NB4 (cell line): ENCODE results near the gene KDM6A.

Experiments used
- DNase-seq: peaks from one replicate; pipeline ENCODE4 v3.0.0; 2010; ENCODE audit warnings: low read depth
- H3K4me3 ChIP-seq: one replicate; pipeline ENCODE4 v1.5.1; 2011; ENCODE audit warnings: mild to moderate bottlenecking, low read depth, low read length, moderate library complexity
- CTCF ChIP-seq: IDR thresholded peaks from one replicate; pipeline ENCODE4 v1.5.1; 2012; ENCODE audit warnings: low read depth, low read length
- MAX ChIP-seq: IDR thresholded peaks from 2 replicates; pipeline ENCODE4 v1.6.1; 2011; ENCODE audit warnings: low read depth, low read length
- MYC ChIP-seq: IDR thresholded peaks from 2 replicates; pipeline ENCODE4 v1.6.1; 2011; ENCODE audit warnings: low read depth, low read length
- POLR2A ChIP-seq: IDR thresholded peaks from 2 replicates; pipeline ENCODE4 v1.6.1; 2011; ENCODE audit warnings: mild to moderate bottlenecking; ENCODE audit not compliant: insufficient read length; ENCODE audit errors: extremely low read depth

The KDM6A gene

GRCh38 chrX:45140812-45141211, 267.8 kb downstream of the KDM6A start:
- DNase-seq, result no peak
- no peak overlapping the region for H3K4me3 ChIP-seq
- TF ChIP-seq MYC (no peak), MAX (no peak), CTCF (no peak), POLR2A (no peak)

GRCh38 chrX:45142185-45142584, 269.2 kb downstream of the KDM6A start:
- H3K4me3 ChIP-seq, result no peak overlapping the region
- TF ChIP-seq MYC (no peak), POLR2A (no peak), CTCF (no peak), MAX (no peak)
- no peak for DNase-seq

GRCh38 chrX:45143455-45143854, 270.5 kb downstream of the KDM6A start:
- DNase-seq, result no peak
- TF ChIP-seq CTCF (no peak), POLR2A (no peak), MYC (no peak), MAX (no peak)
- no peak overlapping the region for H3K4me3 ChIP-seq

- TF ChIP-seq MAX, result no peak
- TF ChIP-seq MYC, result no peak
- no peak for TF ChIP-seq POLR2A
- TF ChIP-seq CTCF, result no peak
- no peak for DNase-seq
- H3K4me3 ChIP-seq, result no peak overlapping the region
Measured at GRCh38 chrX:45145492-45146215, 272.7 kb downstream of the KDM6A start.

- DNase-seq, result no peak
- H3K4me3 ChIP-seq, result no peak overlapping the region
- TF ChIP-seq POLR2A (no peak), CTCF (no peak), MYC (no peak), MAX (no peak)
Measured at GRCh38 chrX:45150821-45151220, 277.8 kb downstream of the KDM6A start.

GRCh38 chrX:45154033-45154360, 281.0 kb downstream of the KDM6A start:
- TF ChIP-seq MAX, result no peak
- no peak for TF ChIP-seq POLR2A
- TF ChIP-seq MYC, result no peak
- no peak for TF ChIP-seq CTCF
- DNase-seq, result no peak
- no peak overlapping the region for H3K4me3 ChIP-seq
